NCI-H2196 treated with DMSO at 0.1 percent for 48 hours (cell line): Measurements from ENCODE around the gene KIAA1217.
"Not testable (repeated sequence)": the region's sequence is repeated elsewhere in the genome, so short reads cannot be mapped to it uniquely, and the experiment has no call there.

ENCODE experiments used
- DNase-seq: peaks from one replicate; lab custom pipeline; 2025; ENCODE audit not compliant: unreplicated experiment; lab: John Stamatoyannopoulos, UW

Gene KIAA1217

GRCh38 chr10:24434961-24435360, 226.0 kb downstream of the KIAA1217 start:
- no peak for DNase-seq

GRCh38 chr10:24435374-24435773, 226.4 kb downstream of the KIAA1217 start:
- DNase-seq, result no peak

DNA sequence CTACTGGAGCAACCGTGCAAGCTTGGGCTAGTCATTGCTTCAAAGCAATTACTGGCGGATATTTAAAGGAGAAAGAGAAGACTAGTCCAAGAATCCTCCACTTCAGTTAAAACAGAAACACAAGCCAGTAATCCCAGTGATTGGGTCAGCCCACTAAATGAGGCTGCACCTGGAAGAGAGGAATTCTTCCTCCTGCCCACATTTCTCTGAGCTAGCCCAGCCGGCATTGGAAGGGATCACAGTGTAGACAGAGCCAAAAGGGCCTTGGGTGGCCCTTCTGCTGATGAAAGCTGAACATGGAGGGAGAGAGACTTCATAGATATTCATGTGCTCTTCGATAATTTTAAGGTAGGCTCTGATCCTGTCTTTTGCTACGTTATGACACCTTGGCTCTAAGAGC, 228.4 kb downstream of the KIAA1217 start:
- no peak for DNase-seq

DNA sequence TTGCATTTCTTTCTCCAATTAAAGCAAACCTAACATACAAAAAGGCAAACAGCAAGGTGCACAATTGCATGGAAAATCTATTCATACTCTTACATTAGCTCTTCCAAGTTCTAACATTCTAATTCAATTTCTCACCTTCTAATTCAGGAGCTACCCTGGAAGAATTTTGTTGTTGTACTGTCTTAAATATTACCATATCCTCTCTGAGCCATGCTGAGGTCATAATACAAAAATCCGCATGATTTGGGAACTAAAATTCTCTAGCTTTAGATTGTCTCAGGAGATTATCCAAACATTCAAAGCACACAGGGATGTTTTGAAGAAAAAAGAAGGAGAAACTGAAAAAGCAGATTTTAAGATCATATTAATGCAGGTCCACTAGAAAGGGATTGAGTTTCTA, 229.9 kb downstream of the KIAA1217 start:
- no peak for DNase-seq

DNA sequence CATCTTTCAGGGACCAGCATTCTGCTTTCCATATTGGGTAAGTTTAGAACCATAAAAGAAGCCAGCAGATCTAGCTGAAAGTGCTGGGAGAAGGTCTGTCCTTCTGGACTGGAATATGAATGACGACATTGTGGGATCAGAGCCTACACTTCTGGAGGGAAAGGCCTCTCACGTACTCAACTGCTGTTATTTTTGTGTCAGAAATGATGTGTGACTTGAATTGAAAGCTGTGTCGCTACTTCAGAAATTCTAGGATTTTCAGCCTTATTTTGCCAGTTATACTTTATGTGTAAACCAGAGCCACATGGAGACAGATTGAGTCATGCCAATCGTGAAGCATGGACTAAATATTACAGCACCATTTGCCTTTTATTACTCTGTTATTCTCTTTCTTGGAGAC, 231.0 kb downstream of the KIAA1217 start:
- no peak for DNase-seq

GRCh38 chr10:24440817-24441797, 232.2 kb downstream of the KIAA1217 start:
- no peak for DNase-seq

GRCh38 chr10:24442234-24442633, 233.3 kb downstream of the KIAA1217 start:
- DNase-seq, result no peak

DNA sequence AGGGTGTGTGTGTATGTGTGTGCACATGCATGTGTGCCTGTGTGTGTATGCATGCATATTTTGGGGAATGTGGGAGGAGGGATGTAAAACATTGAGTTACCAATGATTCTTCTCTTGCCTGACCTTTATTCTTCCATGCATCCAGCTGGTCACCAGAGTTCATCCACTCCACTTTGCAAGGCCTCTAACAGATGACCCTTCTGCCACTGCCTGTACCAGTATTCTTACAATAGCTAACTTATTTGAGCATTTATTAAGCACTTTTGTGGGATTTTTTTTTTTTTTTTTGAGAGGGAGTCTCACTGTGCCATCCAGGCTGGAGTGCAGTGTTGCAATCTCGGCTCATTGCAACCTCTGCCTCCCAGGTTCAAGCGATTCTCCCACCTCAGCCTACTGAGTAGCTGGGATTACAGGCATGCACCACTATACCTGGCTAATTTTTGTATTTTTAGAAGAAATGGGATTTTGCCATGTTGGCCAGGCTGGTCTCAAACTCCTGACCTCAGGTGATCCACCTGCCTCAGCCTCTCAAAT, 233.8 kb downstream of the KIAA1217 start:
- DNase-seq, result not testable (repeated sequence)

GRCh38 chr10:24444337-24444736, 235.4 kb downstream of the KIAA1217 start:
- DNase-seq, result no peak

GRCh38 chr10:24445958-24446357, 237.0 kb downstream of the KIAA1217 start:
- not testable (repeated sequence) for DNase-seq

DNA sequence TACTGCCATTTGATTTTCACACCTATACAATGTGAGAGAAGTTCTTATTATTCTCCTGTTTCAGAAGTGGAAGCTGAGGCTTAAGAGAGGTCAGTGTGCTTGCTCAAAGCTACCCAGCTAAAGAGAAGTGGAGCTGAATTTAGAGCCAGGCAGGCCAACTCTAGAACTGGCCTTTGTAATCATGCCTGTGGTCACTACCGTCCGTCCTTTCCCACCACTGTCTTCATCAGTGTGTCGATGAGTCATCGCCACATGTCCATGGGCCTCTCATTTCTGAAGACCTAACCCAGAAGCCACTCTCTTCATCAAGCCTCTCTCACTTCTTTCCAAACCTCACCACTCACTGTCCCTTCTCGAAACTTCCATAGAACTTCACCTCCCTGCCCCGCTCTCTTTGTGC, 237.8 kb downstream of the KIAA1217 start:
- no peak for DNase-seq

- DNase-seq, result no peak
Measured at GRCh38 chr10:24448351-24448999, 239.5 kb downstream of the KIAA1217 start.

- DNase-seq, result no peak
Measured at GRCh38 chr10:24449321-24449740, 240.4 kb downstream of the KIAA1217 start.

- no peak for DNase-seq
Measured at GRCh38 chr10:24449769-24450310, 240.9 kb downstream of the KIAA1217 start.

GRCh38 chr10:24451325-24451820, 242.4 kb downstream of the KIAA1217 start:
- no peak for DNase-seq

GRCh38 chr10:24452030-24452429, 243.1 kb downstream of the KIAA1217 start:
- no peak for DNase-seq

GRCh38 chr10:24453404-24453830, 244.5 kb downstream of the KIAA1217 start:
- no peak for DNase-seq

DNA sequence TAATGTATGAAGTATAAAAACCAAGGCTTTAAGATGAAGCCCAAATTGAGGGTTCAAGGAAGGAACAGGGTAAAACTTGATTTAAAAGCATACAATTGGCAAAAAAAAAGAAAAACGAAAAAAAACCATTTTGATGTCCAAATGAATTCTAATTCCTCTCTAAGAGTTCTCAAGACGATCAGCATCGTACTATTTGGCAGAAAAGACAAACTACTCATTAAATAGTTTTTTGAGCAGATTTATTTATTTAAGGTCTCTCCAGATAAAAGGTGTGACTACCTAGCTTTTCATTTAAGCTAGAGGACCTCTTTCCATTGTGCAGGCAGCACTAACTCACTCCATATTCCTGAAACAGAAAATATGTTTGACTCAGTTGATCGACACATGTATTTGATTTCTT, 245.0 kb downstream of the KIAA1217 start:
- DNase-seq, result no peak

GRCh38 chr10:24455447-24455846, 246.5 kb downstream of the KIAA1217 start:
- DNase-seq, result no peak

DNA sequence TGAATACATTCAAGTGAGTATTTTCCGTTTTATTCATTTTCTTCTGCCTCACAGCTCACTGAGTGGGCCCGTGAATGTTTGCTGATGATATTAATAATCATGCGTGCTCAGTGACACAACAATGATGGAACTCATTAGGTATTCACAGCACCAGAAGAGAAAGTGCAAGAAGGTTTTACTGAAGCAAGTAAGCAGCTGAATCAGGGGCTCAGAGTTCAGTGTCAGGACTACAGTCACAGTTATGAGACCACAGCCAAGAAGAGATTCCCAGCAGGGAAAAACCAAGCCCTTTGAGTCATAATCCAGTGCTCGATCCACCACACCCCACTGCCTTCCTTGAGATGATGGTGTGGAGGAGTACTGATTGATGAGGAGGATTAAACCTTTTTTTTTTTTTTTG, 247.4 kb downstream of the KIAA1217 start:
- no peak for DNase-seq

DNA sequence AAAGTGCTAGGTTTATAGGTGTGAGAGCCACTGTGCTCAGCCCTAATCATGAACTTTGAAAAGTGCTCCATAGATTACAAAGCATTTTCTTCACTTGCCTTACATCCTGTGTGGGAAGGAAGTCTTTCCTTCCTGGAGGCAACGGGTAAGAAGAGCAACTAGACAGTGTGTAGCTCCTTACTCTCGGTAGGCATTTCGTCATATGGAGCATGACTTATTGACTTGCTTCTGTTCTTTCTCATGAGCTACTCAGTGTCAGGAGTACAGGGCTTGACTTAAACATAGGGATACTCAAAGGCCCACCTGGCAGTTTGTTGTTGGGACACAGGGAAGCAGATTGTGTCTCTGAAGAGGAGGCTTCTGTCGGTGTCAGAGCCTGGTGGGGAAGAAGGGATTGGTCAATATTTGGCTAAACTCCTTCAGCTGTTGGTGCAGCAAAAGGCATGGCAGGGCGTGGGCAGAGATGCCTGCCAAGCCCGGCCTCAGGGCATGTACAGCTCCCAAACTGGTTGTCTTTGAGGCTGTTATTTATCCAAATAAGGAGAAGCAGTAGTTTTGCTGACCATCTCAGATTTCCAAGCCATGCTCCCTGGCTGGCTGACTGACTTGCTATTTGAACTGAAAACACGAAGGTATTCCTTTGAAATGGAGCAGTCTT, 248.9 kb downstream of the KIAA1217 start:
- no peak for DNase-seq
